HG02588 (cell line): ENCODE measurements around the gene CEP135.
"Not testable (repeated sequence)": the region's sequence is repeated elsewhere in the genome, so short reads cannot be mapped to it uniquely, and the experiment has no call there.

Experiments used
- ATAC-seq: cut with Tn5 transposase; IDR thresholded peaks from one replicate; pipeline ENCODE4 v1.9.1; 2021; ENCODE audit warnings: mild to moderate bottlenecking, moderate library complexity; ENCODE audit not compliant: unreplicated experiment

The CEP135 gene

GRCh38 chr4:56067826-56068225 is 119.1 kb downstream of the CEP135 start:
- no peak for ATAC-seq

- ATAC-seq, result not testable (repeated sequence)
Measured at GRCh38 chr4:56072730-56073129, 124.0 kb downstream of the CEP135 start.

- no peak for ATAC-seq
Measured at GRCh38 chr4:56077676-56078075, 128.9 kb downstream of the CEP135 start.

- ATAC-seq, result no peak
Measured at GRCh38 chr4:56078866-56079265, 130.1 kb downstream of the CEP135 start.

GRCh38 chr4:56080384-56080783 is 131.6 kb downstream of the CEP135 start:
- ATAC-seq, result no peak

GRCh38 chr4:56082829-56083228 is 134.1 kb downstream of the CEP135 start:
- ATAC-seq, result no peak
